ENCODE measurements around the gene FHIP2A. TPM values are rescaled to one million over a fixed set of nuclear protein-coding genes. Genes with fewer than 3 reads are reported as not detected.

Gene FHIP2A
- total RNA-seq, 1 experiment from 2014 or later, result 10.8 TPM

GRCh38 chr10:114823077-114823463 lies 1.5 kb downstream of the FHIP2A start:
- TSS peak; percentile 45 for BruUV-seq (replicated peaks)

GRCh38 chr10:114824391-114824790 lies 2.8 kb downstream of the FHIP2A start:
- CTCF ChIA-PET, result no interaction called here

More at GRCh38 chr10:114823077-114823463, 1.5 kb downstream of the FHIP2A start:
- CTCF ChIA-PET, result no interaction called here
- intact Hi-C loops (cut with micrococcal nuclease; ENCODE audit: unreplicated experiment), result no loop called here
- no peak for DNase-seq
- Mint-ChIP-seq H3K27ac (ENCODE audit: unreplicated experiment) (peak overlapping the region; percentile 92), H3K27me3 (ENCODE audit: unreplicated experiment) (no peaks in the 10 kb centered on the region), H3K4me1 (ENCODE audit: low read depth, unreplicated experiment) (peaks cover 26% of the 10 kb centered on the region), H3K4me3 (ENCODE audit: low read depth, unreplicated experiment) (peak overlapping the region; percentile 81), H3K36me3 (ENCODE audit: insufficient read depth, unreplicated experiment) (peaks cover 10% of the 10 kb centered on the region), H3K9me3 (ENCODE audit: low read depth, unreplicated experiment) (no peaks in the 10 kb centered on the region)
- no peak for TF ChIP-seq CTCF (IDR thresholded peaks at IDR 0.05; ENCODE audit: unreplicated experiment)

GRCh38 chr10:114825513-114826253 lies 4.1 kb downstream of the FHIP2A start:
- intact Hi-C loops (cut with micrococcal nuclease; ENCODE audit: unreplicated experiment), result loop anchor here (2.0 kb wide), 1 partner anchor 31 kb away; no protein-coding TSS in a partner anchor
- CTCF ChIA-PET, result no interaction called here
- Mint-ChIP-seq H3K4me1 (ENCODE audit: low read depth, unreplicated experiment) (peaks cover 26% of the 10 kb centered on the region), H3K4me3 (ENCODE audit: low read depth, unreplicated experiment) (no peak overlapping the region), H3K27ac (ENCODE audit: unreplicated experiment) (no peak overlapping the region), H3K27me3 (ENCODE audit: unreplicated experiment) (no peaks in the 10 kb centered on the region), H3K9me3 (ENCODE audit: low read depth, unreplicated experiment) (no peaks in the 10 kb centered on the region), H3K36me3 (ENCODE audit: insufficient read depth, unreplicated experiment) (peaks cover 10% of the 10 kb centered on the region)
- no TSS peak for BruUV-seq (replicated peaks)
- TF ChIP-seq CTCF (IDR thresholded peaks at IDR 0.05; ENCODE audit: unreplicated experiment), result no peak
- DNase-seq, result no peak

More at GRCh38 chr10:114824391-114824790, 2.8 kb downstream of the FHIP2A start:
- DNase-seq, result no peak
- H3K27ac Mint-ChIP-seq (ENCODE audit: unreplicated experiment), result no peak overlapping the region
- BruUV-seq (replicated peaks), result no TSS peak
- intact Hi-C loops (cut with micrococcal nuclease; ENCODE audit: unreplicated experiment), result loop anchor here (2.0 kb wide), 1 partner anchor 32 kb away; no protein-coding TSS in a partner anchor
- H3K4me1 Mint-ChIP-seq (ENCODE audit: low read depth, unreplicated experiment), result peaks cover 26% of the 10 kb centered on the region
- H3K4me3 Mint-ChIP-seq (ENCODE audit: low read depth, unreplicated experiment), result no peak overlapping the region
- H3K36me3 Mint-ChIP-seq (ENCODE audit: insufficient read depth, unreplicated experiment), result peaks cover 10% of the 10 kb centered on the region
- no peak for TF ChIP-seq CTCF (IDR thresholded peaks at IDR 0.05; ENCODE audit: unreplicated experiment)
- H3K27me3 Mint-ChIP-seq (ENCODE audit: unreplicated experiment), result no peaks in the 10 kb centered on the region
- no peaks in the 10 kb centered on the region for H3K9me3 Mint-ChIP-seq (ENCODE audit: low read depth, unreplicated experiment)

GRCh38 chr10:114829160-114829909 lies 7.8 kb downstream of the FHIP2A start:
- H3K27ac Mint-ChIP-seq (ENCODE audit: unreplicated experiment), result no peak overlapping the region
- no peak for DNase-seq
- CTCF ChIA-PET, result no interaction called here
- no peak overlapping the region for H3K4me3 Mint-ChIP-seq (ENCODE audit: low read depth, unreplicated experiment)
- TF ChIP-seq CTCF (IDR thresholded peaks at IDR 0.05; ENCODE audit: unreplicated experiment), result no peak
- H3K36me3 Mint-ChIP-seq (ENCODE audit: insufficient read depth, unreplicated experiment), result no peaks in the 10 kb centered on the region
- no TSS peak for BruUV-seq (replicated peaks)
- H3K9me3 Mint-ChIP-seq (ENCODE audit: low read depth, unreplicated experiment), result no peaks in the 10 kb centered on the region
- intact Hi-C loops (cut with micrococcal nuclease; ENCODE audit: unreplicated experiment), result no loop called here
- no peaks in the 10 kb centered on the region for H3K27me3 Mint-ChIP-seq (ENCODE audit: unreplicated experiment)
- H3K4me1 Mint-ChIP-seq (ENCODE audit: low read depth, unreplicated experiment), result peaks cover 21% of the 10 kb centered on the region

Data from Calu3 (cell line).